NAMALWA (cell line): ENCODE data around the gene DRAM2.
"Not testable (repeated sequence)": the region's sequence is repeated elsewhere in the genome, so short reads cannot be mapped to it uniquely, and the experiment has no call there.

Experiments
- DNase-seq: peaks from one replicate; pipeline ENCODE4 v3.0.0-alpha.2; 2015; ENCODE audit warnings: low spot score

DRAM2 gene

DNA sequence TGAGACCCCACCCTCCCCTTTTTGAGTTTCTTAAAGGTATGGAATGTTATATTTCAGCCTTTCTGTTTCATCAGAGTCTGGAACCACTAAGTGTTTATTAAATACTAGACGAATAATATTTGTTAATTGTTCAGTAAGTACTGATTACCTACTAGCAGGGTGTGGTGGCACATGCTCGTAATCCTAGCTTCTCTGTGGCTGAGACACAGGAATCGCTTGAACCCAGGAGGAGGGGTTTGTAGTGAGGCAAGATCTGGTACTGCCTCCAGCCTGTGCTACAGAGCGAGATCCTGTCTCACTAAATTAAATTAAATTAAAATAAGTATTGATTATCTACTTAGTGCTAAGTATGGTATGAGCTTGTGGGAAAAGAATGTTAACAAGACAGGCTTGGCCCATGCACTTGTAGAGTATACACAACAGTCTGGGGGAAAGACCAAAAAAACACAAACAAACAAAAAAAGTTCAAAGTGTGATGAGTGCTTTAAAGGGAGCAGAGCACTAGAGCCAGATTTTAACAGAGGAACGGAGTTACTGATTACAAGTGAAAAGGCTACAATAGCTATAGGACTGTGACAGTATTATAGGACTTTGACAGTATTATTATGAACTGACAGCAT is 2.6 kb upstream of the DRAM2 start:
- DNase-seq, result no peak

- peak; percentile 21 for DNase-seq
Observed at GRCh38 chr1:111141245-111142220, 1.6 kb upstream of the DRAM2 start.

GRCh38 chr1:111140680-111140967 is 731 bp upstream of the DRAM2 start:
- no peak for DNase-seq

DNA sequence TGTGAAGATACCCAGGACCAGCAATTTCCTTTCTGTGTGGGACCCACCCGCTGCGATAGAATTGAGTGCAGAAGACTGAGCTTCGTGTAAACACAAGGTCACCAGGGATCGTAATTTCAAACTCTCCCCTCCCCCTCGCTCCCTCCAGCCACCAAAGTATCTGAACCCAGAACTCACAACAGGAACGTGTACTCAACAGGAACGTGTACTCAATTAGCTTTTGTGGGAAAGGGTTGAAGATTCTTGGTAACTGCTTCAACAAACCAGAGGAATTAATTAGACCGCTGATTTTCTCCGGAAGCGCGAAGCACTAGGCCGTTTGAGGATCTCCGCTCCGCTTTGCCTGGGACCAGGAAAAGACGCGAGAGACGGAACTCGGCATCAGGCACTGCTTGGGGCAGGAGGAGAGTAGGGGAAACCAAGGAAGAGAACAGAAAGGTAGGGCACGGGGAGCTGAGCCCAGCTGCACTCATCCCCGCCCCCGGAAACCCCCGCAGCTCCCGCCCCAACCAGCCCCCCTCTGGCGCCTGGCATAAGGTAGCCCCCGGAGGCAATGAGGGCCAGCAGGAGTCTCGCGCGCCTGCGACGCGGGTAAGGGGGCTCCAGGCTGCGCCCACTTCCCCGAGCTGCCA is 453 bp downstream of the DRAM2 start:
- peak; percentile 81 for DNase-seq

DNA sequence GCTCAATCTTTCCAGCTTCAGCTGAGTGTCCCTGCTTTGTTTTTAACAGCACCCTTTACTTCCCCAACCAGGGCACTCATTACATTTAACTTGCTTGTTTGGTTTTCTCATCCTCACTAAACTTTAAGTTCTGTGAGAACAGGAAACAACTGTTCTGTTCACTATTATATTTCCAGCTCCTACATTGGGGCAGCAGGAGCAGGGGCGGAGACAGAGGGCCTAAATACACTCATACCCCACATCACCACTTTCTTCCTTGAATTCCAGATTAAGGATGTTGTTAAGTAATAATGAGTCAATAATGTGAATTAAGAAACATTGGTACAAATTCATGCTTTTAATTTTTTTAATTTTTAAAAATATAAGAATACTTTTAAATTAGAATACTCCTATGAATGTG is 6.0 kb downstream of the DRAM2 start:
- no peak for DNase-seq

DNA sequence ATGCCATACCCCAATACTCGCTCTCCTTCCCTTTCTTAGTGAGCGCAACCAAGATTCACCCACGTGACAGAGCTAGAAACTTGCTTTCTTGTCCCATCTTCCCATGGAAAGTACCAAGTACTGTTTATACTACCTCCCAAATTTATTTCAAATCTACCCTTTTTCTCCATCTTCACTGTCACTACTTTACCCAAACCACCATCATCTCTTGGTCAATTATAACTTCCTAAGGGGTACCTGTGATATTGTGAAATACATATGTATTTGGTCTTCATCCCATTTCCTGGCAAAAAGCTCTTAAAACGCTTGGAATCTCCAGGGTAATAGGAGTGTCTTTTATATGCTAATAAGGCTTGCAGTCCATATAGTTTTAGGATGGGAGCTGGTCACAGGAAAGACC is 8.2 kb downstream of the DRAM2 start:
- DNase-seq, result no peak

DNA sequence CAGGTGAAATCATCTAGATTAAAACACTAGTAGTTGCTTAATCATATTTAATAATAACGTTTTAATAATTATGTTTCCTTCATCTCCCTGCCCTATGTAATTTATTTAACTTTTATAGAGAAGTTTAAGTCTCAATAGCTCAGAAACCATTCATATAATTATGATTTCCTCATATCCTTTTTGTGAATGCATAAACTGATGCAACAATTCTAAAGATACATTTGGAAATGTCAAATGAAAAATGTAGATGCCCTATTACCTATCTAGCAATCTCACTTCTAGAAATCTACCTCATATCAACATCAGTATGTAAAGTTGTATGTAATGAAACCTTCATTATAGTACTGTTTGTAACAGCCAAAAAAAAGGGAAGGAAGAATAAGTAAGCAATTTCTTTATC is 10.5 kb downstream of the DRAM2 start:
- DNase-seq, result peak; percentile 16

GRCh38 chr1:111127923-111128643 is 11.8 kb downstream of the DRAM2 start:
- peak; percentile 89 for DNase-seq

- DNase-seq, result no peak
Observed at GRCh38 chr1:111126354-111126753, 13.5 kb downstream of the DRAM2 start.

GRCh38 chr1:111116496-111116895 is 23.4 kb downstream of the DRAM2 start:
- DNase-seq, result no peak

- no peak for DNase-seq
Observed at GRCh38 chr1:111110197-111110899, 29.5 kb downstream of the DRAM2 start.

GRCh38 chr1:111104981-111105380 is 34.9 kb downstream of the DRAM2 start:
- no peak for DNase-seq

DNA sequence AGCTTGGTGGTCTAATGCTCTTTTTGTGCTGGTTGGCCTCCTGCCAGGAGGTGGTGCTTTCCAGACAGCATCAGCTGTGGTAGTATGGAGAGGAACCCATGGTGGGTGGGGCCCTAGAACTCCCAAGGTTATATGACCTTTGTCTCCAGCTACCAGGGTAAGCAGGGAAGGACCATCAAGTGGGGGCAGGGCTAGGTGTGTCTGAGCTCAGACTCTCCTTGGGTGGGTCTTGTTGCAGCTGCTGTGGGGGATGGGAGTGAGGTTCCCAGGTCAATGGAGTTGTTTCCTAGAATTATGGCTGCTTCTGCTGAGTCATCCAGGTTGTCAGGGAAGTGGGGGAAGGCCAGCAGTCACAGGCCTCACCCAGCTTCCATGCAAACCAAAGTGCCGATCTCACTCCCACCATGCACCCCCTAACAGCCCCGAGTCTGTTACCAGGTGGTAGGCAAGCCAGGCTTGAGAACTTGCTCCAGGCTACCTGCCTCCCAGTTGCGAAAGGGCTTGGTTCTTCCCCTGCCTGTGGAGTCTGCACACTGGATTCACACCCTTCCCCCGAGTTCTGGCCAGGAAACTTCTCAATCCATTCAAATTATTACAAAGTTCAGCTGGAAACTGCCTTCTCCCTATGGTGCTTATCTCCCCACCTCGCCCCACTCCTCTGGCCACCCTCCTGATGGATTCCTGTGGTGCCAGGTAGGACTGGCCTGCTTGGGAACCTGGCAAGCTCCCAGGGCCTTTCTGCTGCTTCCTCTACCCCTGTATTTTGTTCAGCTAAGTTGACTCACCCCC is 37.8 kb downstream of the DRAM2 start:
- DNase-seq, result no peak

GRCh38 chr1:111099289-111099688 is 40.6 kb downstream of the DRAM2 start:
- DNase-seq, result peak; percentile 12

- no peak for DNase-seq
Observed at GRCh38 chr1:111097356-111098099, 42.4 kb downstream of the DRAM2 start.

GRCh38 chr1:111095421-111095820 is 44.5 kb downstream of the DRAM2 start:
- not testable (repeated sequence) for DNase-seq

GRCh38 chr1:111089638-111090037 is 50.3 kb downstream of the DRAM2 start:
- no peak for DNase-seq

DNA sequence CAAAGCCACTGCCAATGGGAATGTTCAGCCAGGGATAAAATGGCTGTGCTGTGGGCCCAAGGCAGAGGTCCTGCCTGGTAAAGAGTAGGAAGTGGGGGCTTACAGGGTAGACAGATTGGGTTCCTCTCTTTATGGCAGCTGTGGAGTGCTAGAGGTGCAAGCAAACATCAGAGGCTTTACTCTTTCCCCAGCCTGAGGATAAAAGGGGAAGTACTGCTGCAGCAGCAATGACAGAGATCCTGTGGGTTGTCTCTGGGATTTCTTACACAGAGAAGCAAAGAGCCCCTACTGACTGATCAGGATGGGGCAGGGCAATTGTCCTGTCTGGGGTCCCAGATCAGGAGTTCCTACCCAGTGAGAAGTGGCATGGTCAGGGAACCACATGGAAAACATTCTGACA is 54.2 kb downstream of the DRAM2 start:
- no peak for DNase-seq

GRCh38 chr1:111084999-111085398 is 54.9 kb downstream of the DRAM2 start:
- DNase-seq, result no peak
